HepG2 (cell line): ENCODE data around the gene KDM6B. TPM values are rescaled to one million over a fixed set of nuclear protein-coding genes. Genes with fewer than 3 reads are reported as not detected.

Experiments
- ATF6 ChIP-seq: sonication (generic); formaldehyde crosslinking; conservative IDR thresholded peaks from 2 replicates; pipeline ENCODE4 v1.4.0; 2020; ENCODE audit warnings: missing genetic modification reagents
- BHLHE40 ChIP-seq: IDR thresholded peaks from 2 replicates; pipeline ENCODE4 v1.6.1; 2011; ENCODE audit warnings: low read length, improper control_type of control experiment
- CCAR2 ChIP-seq: fragments of 200-400 bp; formaldehyde crosslinking; optimal IDR thresholded peaks from 2 replicates; pipeline ENCODE3; 2018; ENCODE audit warnings: low read depth, mild to moderate bottlenecking, low read length, moderate library complexity
- CENPX ChIP-seq: sonication (generic); formaldehyde crosslinking; IDR thresholded peaks from 2 replicates; pipeline ENCODE4 v1.9.0; 2021; ENCODE audit warnings: mild to moderate bottlenecking, missing genetic modification reagents, moderate library complexity
- GFI1 ChIP-seq: sonication (generic); formaldehyde crosslinking; IDR thresholded peaks from 2 replicates; pipeline ENCODE4 v1.5.0; 2020; ENCODE audit warnings: missing genetic modification reagents, mild to moderate bottlenecking, borderline replicate concordance
- GMEB1 ChIP-seq: sonication (generic); formaldehyde crosslinking; IDR thresholded peaks from 2 replicates; pipeline ENCODE4 v1.5.1; 2020; ENCODE audit warnings: missing genetic modification reagents, mild to moderate bottlenecking, borderline replicate concordance
- IKZF1 ChIP-seq: fragments of 450-650 bp; IDR thresholded peaks from 2 replicates; pipeline ENCODE4 v1.7.1; 2016
- PPARG ChIP-seq: conservative IDR thresholded peaks from 2 replicates; pipeline ENCODE4 v1.6.1; 2016; ENCODE audit warnings: missing biosample characterization, missing genetic modification reagents
- PRDM4 ChIP-seq: sonication (generic); formaldehyde crosslinking; IDR thresholded peaks from 2 replicates; pipeline ENCODE4 v1.9.0; 2021; ENCODE audit warnings: missing genetic modification reagents, borderline replicate concordance
- SP140L ChIP-seq: sonication (generic); formaldehyde crosslinking; IDR thresholded peaks from 2 replicates; pipeline ENCODE4 v1.4.0; 2020; ENCODE audit warnings: missing genetic modification reagents, borderline replicate concordance
- TBX2 ChIP-seq: sonication (generic); formaldehyde crosslinking; IDR thresholded peaks from 2 replicates; pipeline ENCODE4 v1.5.0; 2020; ENCODE audit warnings: missing genetic modification reagents, mild to moderate bottlenecking, borderline replicate concordance
- TCF7L2 ChIP-seq: IDR thresholded peaks from 2 replicates; pipeline ENCODE4 v1.6.1; 2011; ENCODE audit warnings: mild to moderate bottlenecking, low read depth, low read length, moderate library complexity
- TEAD3 ChIP-seq: optimal IDR thresholded peaks from 2 replicates; pipeline ENCODE3; 2016; ENCODE audit warnings: borderline replicate concordance
- YY1 ChIP-seq: IDR thresholded peaks from 2 replicates; pipeline ENCODE4 v1.6.1; 2011; ENCODE audit warnings: low read length, low read depth, moderate library complexity, mild to moderate bottlenecking; ENCODE audit not compliant: insufficient read depth, insufficient replicate concordance
- ZNF281 ChIP-seq: sonication (generic); formaldehyde crosslinking; IDR thresholded peaks from 2 replicates; pipeline ENCODE4 v1.4.0; 2020; ENCODE audit warnings: missing genetic modification reagents, borderline replicate concordance
- ZNF335 ChIP-seq: sonication (generic); formaldehyde crosslinking; IDR thresholded peaks from 2 replicates; pipeline ENCODE4 v1.4.0; 2020; ENCODE audit warnings: missing genetic modification reagents
- ZNF34 ChIP-seq: sonication (generic); formaldehyde crosslinking; IDR thresholded peaks from 2 replicates; pipeline ENCODE4 v1.4.0; 2020; ENCODE audit warnings: mild to moderate bottlenecking, missing genetic modification reagents, borderline replicate concordance
- ZNF350 ChIP-seq: sonication (generic); formaldehyde crosslinking; IDR thresholded peaks from 2 replicates; pipeline ENCODE4 v1.4.0; 2020; ENCODE audit warnings: mild to moderate bottlenecking, low read depth, missing genetic modification reagents, borderline replicate concordance
- ZNF746 ChIP-seq: sonication (generic); formaldehyde crosslinking; IDR thresholded peaks from 2 replicates; pipeline ENCODE4 v1.8.0; 2022; ENCODE audit warnings: mild to moderate bottlenecking, missing genetic modification reagents
- ZNF75D ChIP-seq: sonication (generic); formaldehyde crosslinking; IDR thresholded peaks from 2 replicates; pipeline ENCODE4 v1.8.1; 2023; ENCODE audit warnings: missing genetic modification reagents, mild to moderate bottlenecking, borderline replicate concordance
- polyA plus RNA-seq, 8 experiments: library from polyadenylated mRNA; depleted of rRNA in 3 of 8; stranded (reverse) in 7 of 8; unstranded in 1 of 8; fragments of >200 nt; fragmentation: Illumina TruSeq in 4 of 8; extraction: Trizol in 4 of 8; gene quantifications; 2 replicates each; pipeline versions ENCODE4 v1.2.1 to v1.2.3, GENCODE V29; 2011 to 2016; ENCODE audit warnings: low read depth in 4 of 8, missing spikeins in 1 of 8, mixed read lengths in 1 of 8; ENCODE audit not compliant: insufficient read depth in 1 of 8
- total RNA-seq, 5 experiments: library from RNA; depleted of rRNA; stranded (reverse); fragments of >200 nt; fragmentation: Illumina TruSeq; extraction: Trizol; gene quantifications; 2 replicates each; pipeline ENCODE4 v1.2.3, GENCODE V29; 2016; ENCODE audit warnings: low read depth in 1 of 5

The KDM6B gene
- total and polyA plus RNA-seq, 2 of the 13 experiments (the other 11 are each of a cell fraction or from before 2014, with no cell fraction given): 1.3 to 2.1 TPM

GRCh38 chr17:7836596-7837407 is 2.8 kb downstream of the KDM6B start (continued):
- peak; percentile 93 for TF ChIP-seq CCAR2
- peak; percentile 76 for TF ChIP-seq PPARG
- TF ChIP-seq BHLHE40: peak; percentile 100
- TF ChIP-seq IKZF1: no peak
- TF ChIP-seq TBX2: peak; percentile 93
- no peak for TF ChIP-seq PRDM4 (CRISPR knock-in tag)
- TF ChIP-seq ZNF75D (CRISPR knock-in tag): no peak
- no peak for TF ChIP-seq CENPX (CRISPR knock-in tag)
- peak; percentile 100 for TF ChIP-seq ZNF281 (CRISPR knock-in tag)
- TF ChIP-seq TEAD3 (CRISPR knock-in tag): peak; percentile 86
- peak; percentile 69; the same call in 1 of the 2 replicates for TF ChIP-seq GMEB1 (CRISPR knock-in tag)
- TF ChIP-seq ATF6: no peak
- TF ChIP-seq SP140L (CRISPR knock-in tag): no peak
- no peak for TF ChIP-seq TCF7L2
- TF ChIP-seq ZNF746 (CRISPR knock-in tag): peak; percentile 99
- TF ChIP-seq GFI1 (CRISPR knock-in tag): peak; percentile 61
- TF ChIP-seq YY1: peak; percentile 81
- TF ChIP-seq ZNF34: no peak
- peak; percentile 96 for TF ChIP-seq ZNF350
- no peak for TF ChIP-seq ZNF335 (CRISPR knock-in tag)
